Lung (tissue), 12 donors: ENCODE results near the gene CDADC1. TPM values are rescaled to one million over a fixed set of nuclear protein-coding genes. Genes with fewer than 3 reads are reported as not detected.
A peak's percentile ranks its signal among the peaks of the same experiment; 100 is the strongest.

ENCODE experiments used
- ATAC-seq: fragments of 200-7000 bp; cut with Tn5 transposase; one replicate; pipeline ENCODE4 v1.9.1; 2020; ENCODE audit warnings: moderate number of reproducible peaks; ENCODE audit not compliant: insufficient read depth, low FRiP score
- DNase-seq, 3 donors: peaks; one replicate each; pipeline ENCODE4 v3.0.0-alpha.2; 2013 to 2017
- H3K27ac ChIP-seq, 2 donors: one replicate each; pipeline ENCODE4 v1.5.1; 2013; ENCODE audit warnings: mild to moderate bottlenecking in 2 of 2, moderate library complexity in 2 of 2, control low read depth in 1 of 2, inconsistent platforms in 1 of 2, low read depth in 1 of 2, low read length in 1 of 2
- H3K27me3 ChIP-seq, 3 donors: one replicate each; pipeline ENCODE4 v1.5.1; 2013; ENCODE audit warnings: low read length in 2 of 3; ENCODE audit not compliant: control insufficient read depth in 3 of 3, insufficient read depth in 3 of 3
- H3K36me3 ChIP-seq, 4 donors: one replicate each; pipeline ENCODE4 v1.5.1; 2013; ENCODE audit warnings: low read length in 4 of 4, mild to moderate bottlenecking in 1 of 4, moderate library complexity in 1 of 4; ENCODE audit not compliant: control insufficient read depth in 4 of 4, insufficient read depth in 4 of 4
- H3K4me1 ChIP-seq, 5 donors: one replicate each; pipeline ENCODE4 v1.5.1; 2013; ENCODE audit warnings: low read length in 5 of 5, mild to moderate bottlenecking in 2 of 5, moderate library complexity in 1 of 5; ENCODE audit not compliant: control insufficient read depth in 5 of 5, insufficient read depth in 5 of 5
- H3K4me3 ChIP-seq: one replicate; pipeline ENCODE4 v1.5.1; 2013; ENCODE audit warnings: mild to moderate bottlenecking, control low read depth, moderate library complexity
- H3K9ac ChIP-seq, 2 donors: one replicate each; pipeline ENCODE4 v1.5.1; 2013; ENCODE audit warnings: low read length in 2 of 2, control low read depth in 1 of 2; ENCODE audit not compliant: insufficient read depth in 1 of 2
- H3K9me3 ChIP-seq, 4 donors: one replicate each; pipeline ENCODE4 v1.5.1; 2013; ENCODE audit warnings: low read length in 3 of 4, mild to moderate bottlenecking in 1 of 4, moderate library complexity in 1 of 4; ENCODE audit not compliant: control insufficient read depth in 4 of 4, insufficient read depth in 3 of 4
- CTCF ChIP-seq: IDR thresholded peaks from 2 replicates; pipeline ENCODE4 v1.5.1; 2012; ENCODE audit warnings: mild to moderate bottlenecking; ENCODE audit errors: control extremely low read depth, extremely low read depth
- WGBS, 2 donors: extraction: QIAGEN DNeasy Blood & Tissue Kit; methylation state at CpG; one replicate each; pipeline ENCODE4 v1.1.7; 2013; 5-methylcytosine and 5-hydroxymethylcytosine counted together
- polyA plus RNA-seq, 2 donors: library from polyadenylated mRNA; stranded (reverse); fragments of 200-250 nt; gene quantifications; one replicate each; pipeline ENCODE4 v1.2.1, GENCODE V29; 2013
- total RNA-seq, 2 donors: library from RNA; depleted of rRNA in 1 of 2; stranded (reverse); fragments of >200 nt in 1 of 2; gene quantifications; one replicate each; pipeline ENCODE4 v1.2.1, GENCODE V29; 2014 to 2021
- donor health status: control.
- donor health status: control.
- donor health status: Bipolar disorder and iron deficiency.
- donor health status: healthy.
- donor health status: DM: yes; HTN: yes; CAD: no.

CDADC1 gene
- total and polyA plus RNA-seq, 4 donors = 5.2 to 11.6 (median 7.1) TPM

- WGBS, 2 donors = 67 to 68% methylated on average over 11 of the region's 11 CpGs
- no peaks in the 10 kb centered on the region for H3K27me3 ChIP-seq
- no peak overlapping the region for H3K4me3 ChIP-seq
- H3K4me1 ChIP-seq = peaks cover 0 to 16% (median 12%) of the 10 kb centered on the region in 5 donors
- no peak for DNase-seq
- TF ChIP-seq CTCF = no peak
- ATAC-seq = no peak
- H3K27ac ChIP-seq = no peak overlapping the region
- no peak overlapping the region for H3K9ac ChIP-seq
- H3K9me3 ChIP-seq = no peaks in the 10 kb centered on the region
- H3K36me3 ChIP-seq = no peaks in the 10 kb centered on the region
Observed at GRCh38 chr13:49303533-49304252, 56.0 kb downstream of the CDADC1 start.

GRCh38 chr13:49304356-49304755, 56.6 kb downstream of the CDADC1 start:
- H3K4me1 ChIP-seq = peaks cover 0 to 23% (median 13%) of the 10 kb centered on the region in 5 donors
- TF ChIP-seq CTCF = no peak
- no peaks in the 10 kb centered on the region for H3K9me3 ChIP-seq
- ATAC-seq (no peak), DNase-seq (no peak)
- no peaks in the 10 kb centered on the region for H3K27me3 ChIP-seq
- H3K9ac ChIP-seq = no peak overlapping the region
- 96 to 97% methylated on average over 12 of the region's 12 CpGs for WGBS, 2 donors
- H3K4me3 ChIP-seq = no peak overlapping the region
- peak overlapping the region in 1 of 2 donors; percentile 18 for H3K27ac ChIP-seq
- no peaks in the 10 kb centered on the region for H3K36me3 ChIP-seq

GRCh38 chr13:49304763-49305700, 57.3 kb downstream of the CDADC1 start:
- 79 to 91% methylated on average over 25 of the region's 25 CpGs for WGBS, 2 donors
- no peak for DNase-seq
- H3K4me1 ChIP-seq = peaks cover 0 to 23% (median 13%) of the 10 kb centered on the region in 5 donors

More at GRCh38 chr13:49304763-49305700, 57.3 kb downstream of the CDADC1 start:
- no peak for ATAC-seq
- TF ChIP-seq CTCF = no peak
- Histone ChIP-seq H3K27ac (peak overlapping the region in 1 of 2 donors; percentile 9), H3K9ac (no peak overlapping the region), H3K4me3 (no peak overlapping the region), H3K36me3 (no peaks in the 10 kb centered on the region), H3K27me3 (no peaks in the 10 kb centered on the region), H3K9me3 (no peaks in the 10 kb centered on the region)
